ENCODE data around the gene RPL36AL. TPM values are rescaled to one million over a fixed set of nuclear protein-coding genes. Genes with fewer than 3 reads are reported as not detected.

The RPL36AL gene
- total RNA-seq (ENCODE audit: low replicate concordance): 297 and 551 TPM in 2 replicates

GRCh38 chr14:49620182-49621113 is at the start of gene RPL36AL, which contains the start of gene MGAT2:
TSS of gene RPL36AL (minus strand) at chr14:49620626. CDS start at chr14:49619104, 1,522 bp downstream.
TSS of gene MGAT2 (plus strand) at chr14:49620799. CDS start at chr14:49621269, 470 bp downstream.

GRCh38 chr14:49634547-49635334 is 14.3 kb upstream of the RPL36AL start, which contains the start of gene DNAAF2:
TSS of gene DNAAF2 (minus strand) at chr14:49635244. CDS start at chr14:49635149, 95 bp downstream.

GRCh38 chr14:49598485-49599300 is 21.7 kb downstream of the RPL36AL start, which contains the start of gene LRR1:
TSS of gene LRR1 (plus strand) at chr14:49598940. CDS start at chr14:49599021, 81 bp downstream.

GRCh38 chr14:49585803-49586672 is 34.4 kb downstream of the RPL36AL start, which contains the start of gene RPS29:
TSS of gene RPS29 (minus strand) at chr14:49586380. CDS start at chr14:49586346, 34 bp downstream.

Other genes starting within 250 kb of the RPL36AL start
- gene RPS29, start 34.2 kb downstream of the RPL36AL start, total RNA-seq (ENCODE audit: low replicate concordance): 1,682 and 1,877 TPM in 2 replicates
- gene LRR1, start 21.7 kb downstream of the RPL36AL start, total RNA-seq (ENCODE audit: low replicate concordance): 6.0 and 12.6 TPM in 2 replicates
- 30.1 and 73.6 TPM in 2 replicates for gene MGAT2, start 173 bp upstream of the RPL36AL start, total RNA-seq (ENCODE audit: low replicate concordance)
- gene DNAAF2, start 14.6 kb upstream of the RPL36AL start, total RNA-seq (ENCODE audit: low replicate concordance): 3.5 and 8.9 TPM in 2 replicates
- gene POLE2, start 67.6 kb upstream of the RPL36AL start, total RNA-seq (ENCODE audit: low replicate concordance): 4.9 and 5.3 TPM in 2 replicates
- gene KLHDC1, start 72.5 kb upstream of the RPL36AL start, total RNA-seq (ENCODE audit: low replicate concordance): 2.9 and 9.4 TPM in 2 replicates
- 79.9 and 106 TPM in 2 replicates for gene KLHDC2, start 147.5 kb upstream of the RPL36AL start, total RNA-seq (ENCODE audit: low replicate concordance)
- gene NEMF, start 232.2 kb upstream of the RPL36AL start, total RNA-seq (ENCODE audit: low replicate concordance): 53.8 and 59.3 TPM in 2 replicates